CD4-positive, CD25-positive, alpha-beta regulatory T cell (primary cell): ENCODE data around the gene TTLL9. TPM values are rescaled to one million over a fixed set of nuclear protein-coding genes. Genes with fewer than 3 reads are reported as not detected.
A peak's percentile ranks its signal among the peaks of the same experiment; 100 is the strongest.

Experiments used
- ATAC-seq, 2 donors: fragments of 150-1000 bp; cut with Tn5 transposase; one replicate each; pipeline ENCODE4 v1.10.0; 2021; ENCODE audit warnings: low read depth in 2 of 2, moderate number of reproducible peaks in 2 of 2, moderate library complexity in 1 of 2
- DNase-seq, 3 donors: peaks; one replicate each; pipeline versions ENCODE4 v3.0.0 to v3.0.0-alpha.2; 2012 to 2022; ENCODE audit warnings: mixed read lengths in 1 of 3
- H3K27ac ChIP-seq: one replicate; pipeline ENCODE4 v1.7.0; 2013; ENCODE audit warnings: mild to moderate bottlenecking, low read length; ENCODE audit not compliant: insufficient read depth, poor library complexity, severe bottlenecking
- H3K27me3 ChIP-seq: one replicate; pipeline ENCODE4 v1.7.0; 2013; ENCODE audit warnings: low read length; ENCODE audit not compliant: control insufficient read depth, insufficient read depth
- H3K36me3 ChIP-seq: one replicate; pipeline ENCODE4 v1.7.0; 2013; ENCODE audit warnings: mild to moderate bottlenecking, low read length, moderate library complexity; ENCODE audit not compliant: control insufficient read depth, insufficient read depth
- H3K4me1 ChIP-seq: 2 replicates; pipeline ENCODE4 v1.7.0; 2013; ENCODE audit warnings: mild to moderate bottlenecking, low read length; ENCODE audit not compliant: insufficient read depth, control insufficient read depth, poor library complexity, severe bottlenecking
- H3K4me3 ChIP-seq: one replicate; pipeline ENCODE4 v1.7.0; 2013; ENCODE audit warnings: low read depth, mild to moderate bottlenecking, low read length, moderate library complexity
- H3K9me3 ChIP-seq, 2 experiments: 1 replicate in 1 of 2; 2 replicates in 1 of 2; pipeline ENCODE4 v1.7.0; 2013; ENCODE audit warnings: low read length in 2 of 2, mild to moderate bottlenecking in 1 of 2, moderate library complexity in 1 of 2; ENCODE audit not compliant: control insufficient read depth in 2 of 2
- H3K27ac Mint-ChIP-seq, 3 donors: one replicate each; pipeline ENCODE4 v1.8.0; 2020 to 2022; ENCODE audit warnings: mild to moderate bottlenecking in 3 of 3, mixed read lengths in 3 of 3, moderate library complexity in 2 of 3
- H3K27me3 Mint-ChIP-seq: one replicate; pipeline ENCODE4 v1.8.0; 2022; ENCODE audit warnings: mild to moderate bottlenecking, mixed read lengths
- H3K36me3 Mint-ChIP-seq: one replicate; pipeline ENCODE4 v1.8.0; 2020; ENCODE audit warnings: mixed read lengths
- H3K4me1 Mint-ChIP-seq, 4 donors: one replicate each; pipeline ENCODE4 v1.8.0; 2020 to 2022; ENCODE audit warnings: mixed read lengths in 4 of 4, mild to moderate bottlenecking in 1 of 4
- H3K4me3 Mint-ChIP-seq, 4 donors: one replicate each; pipeline ENCODE4 v1.8.0; 2020 to 2022; ENCODE audit warnings: mild to moderate bottlenecking in 4 of 4, mixed read lengths in 4 of 4, moderate library complexity in 3 of 4
- H3K9me3 Mint-ChIP-seq, 7 donors: one replicate each; pipeline ENCODE4 v1.8.0; 2020 to 2022; ENCODE audit warnings: mixed read lengths in 7 of 7, mild to moderate bottlenecking in 3 of 7, moderate library complexity in 2 of 7
- polyA plus RNA-seq, 4 donors: library from polyadenylated mRNA; unstranded; fragments of 300-500 nt; fragmentation: Illumina TruSeq; gene quantifications; one replicate each; pipeline ENCODE4 v1.2.3, GENCODE V29; 2021
- total RNA-seq: library from RNA; stranded (reverse); gene quantifications from one replicate; pipeline ENCODE4 v1.2.3, GENCODE V29; 2022

The TTLL9 gene
- total and polyA plus RNA-seq, 5 donors from 2014 or later: not detected

GRCh38 chr20:31870726-31871617, 538 bp downstream of the TTLL9 start:
- Mint-ChIP-seq H3K27ac (peak overlapping the region in 1 of 3 donors; percentile 23), H3K27me3 (peaks cover 72% of the 10 kb centered on the region), H3K4me1 (peaks cover 0 to 14% (median 2%) of the 10 kb centered on the region in 4 donors), H3K36me3 (no peaks in the 10 kb centered on the region), H3K4me3 (peak overlapping the region; percentile 5 to 81 (median 74)), H3K9me3 (peaks cover 0 to 2% (median 0%) of the 10 kb centered on the region in 7 donors)
- ATAC-seq (no peak), DNase-seq (no peak)
- Histone ChIP-seq H3K4me1 (peaks cover 19% of the 10 kb centered on the region), H3K27ac (no peak overlapping the region), H3K27me3 (peaks cover 28% of the 10 kb centered on the region), H3K36me3 (no peaks in the 10 kb centered on the region), H3K4me3 (no peak overlapping the region), H3K9me3 (no peaks in the 10 kb centered on the region)

- Histone ChIP-seq H3K27me3 (peaks cover 28% of the 10 kb centered on the region), H3K9me3 (no peaks in the 10 kb centered on the region), H3K27ac (no peak overlapping the region), H3K4me1 (peaks cover 19% of the 10 kb centered on the region), H3K36me3 (no peaks in the 10 kb centered on the region), H3K4me3 (no peak overlapping the region)
- peaks cover 76% of the 10 kb centered on the region for H3K27me3 Mint-ChIP-seq
- H3K36me3 Mint-ChIP-seq: no peaks in the 10 kb centered on the region
- peaks cover 0 to 2% (median 0%) of the 10 kb centered on the region in 7 donors for H3K9me3 Mint-ChIP-seq
- ATAC-seq (no peak), DNase-seq (no peak)
- no peak overlapping the region for H3K27ac Mint-ChIP-seq
- peak overlapping the region in 2 of 4 donors; percentile 5 to 75 for H3K4me3 Mint-ChIP-seq
- peaks cover 0 to 14% (median 2%) of the 10 kb centered on the region in 4 donors for H3K4me1 Mint-ChIP-seq
Observed at GRCh38 chr20:31871618-31871954, 1.2 kb downstream of the TTLL9 start.

GRCh38 chr20:31872406-31872805, 2.0 kb downstream of the TTLL9 start:
- Mint-ChIP-seq H3K36me3 (no peaks in the 10 kb centered on the region), H3K4me3 (no peak overlapping the region), H3K27me3 (peaks cover 75% of the 10 kb centered on the region), H3K4me1 (peaks cover 0 to 14% (median 2%) of the 10 kb centered on the region in 4 donors), H3K27ac (no peak overlapping the region), H3K9me3 (peaks cover 0 to 2% (median 0%) of the 10 kb centered on the region in 7 donors)
- peaks cover 19% of the 10 kb centered on the region for H3K4me1 ChIP-seq
- peaks cover 28% of the 10 kb centered on the region for H3K27me3 ChIP-seq
- H3K27ac ChIP-seq: no peak overlapping the region
- DNase-seq (no peak), ATAC-seq (no peak)
- H3K4me3 ChIP-seq: no peak overlapping the region
- H3K36me3 ChIP-seq: no peaks in the 10 kb centered on the region
- H3K9me3 ChIP-seq: no peaks in the 10 kb centered on the region

GRCh38 chr20:31875671-31876070, 5.2 kb downstream of the TTLL9 start:
- H3K36me3 Mint-ChIP-seq: no peaks in the 10 kb centered on the region
- H3K4me3 ChIP-seq: no peak overlapping the region
- H3K4me1 Mint-ChIP-seq: peaks cover 0 to 18% (median 8%) of the 10 kb centered on the region in 4 donors
- peaks cover 0 to 8% (median 0%) of the 10 kb centered on the region in 7 donors for H3K9me3 Mint-ChIP-seq
- peaks cover 79% of the 10 kb centered on the region for H3K27me3 Mint-ChIP-seq
- ATAC-seq (no peak), DNase-seq (no peak)
- peaks cover 16% of the 10 kb centered on the region for H3K4me1 ChIP-seq
- H3K27ac ChIP-seq: no peak overlapping the region
- no peaks in the 10 kb centered on the region for H3K9me3 ChIP-seq
- H3K36me3 ChIP-seq: no peaks in the 10 kb centered on the region
- peaks cover 30% of the 10 kb centered on the region for H3K27me3 ChIP-seq
- no peak overlapping the region for H3K27ac Mint-ChIP-seq
- H3K4me3 Mint-ChIP-seq: no peak overlapping the region

- peaks cover 63% of the 10 kb centered on the region for H3K27me3 Mint-ChIP-seq
- peak overlapping the region in 2 of 4 donors; percentile 28 to 89 for H3K4me3 Mint-ChIP-seq
- Histone ChIP-seq H3K27me3 (peaks cover 15% of the 10 kb centered on the region), H3K4me3 (no peak overlapping the region), H3K36me3 (no peaks in the 10 kb centered on the region), H3K27ac (no peak overlapping the region), H3K4me1 (peaks cover 10% of the 10 kb centered on the region), H3K9me3 (no peaks in the 10 kb centered on the region)
- ATAC-seq (no peak), DNase-seq (no peak)
- no peaks in the 10 kb centered on the region for H3K36me3 Mint-ChIP-seq
- H3K9me3 Mint-ChIP-seq: peaks cover 0 to 8% (median 0%) of the 10 kb centered on the region in 7 donors
- H3K27ac Mint-ChIP-seq: no peak overlapping the region
- H3K4me1 Mint-ChIP-seq: peaks cover 5 to 19% (median 10%) of the 10 kb centered on the region in 4 donors
Observed at GRCh38 chr20:31877684-31878083, 7.2 kb downstream of the TTLL9 start.

GRCh38 chr20:31879143-31879987, 8.9 kb downstream of the TTLL9 start:
- Histone ChIP-seq H3K9me3 (no peaks in the 10 kb centered on the region), H3K27ac (no peak overlapping the region), H3K4me1 (peaks cover 10% of the 10 kb centered on the region), H3K27me3 (peaks cover 11% of the 10 kb centered on the region), H3K36me3 (no peaks in the 10 kb centered on the region), H3K4me3 (peak overlapping the region; percentile 80)
- no peaks in the 10 kb centered on the region for H3K36me3 Mint-ChIP-seq
- H3K27ac Mint-ChIP-seq: peak overlapping the region in 2 of 3 donors; percentile 42 to 82
- peaks cover 59% of the 10 kb centered on the region for H3K27me3 Mint-ChIP-seq
- DNase-seq (peak; percentile 62 to 85 (median 67)), ATAC-seq (peak; percentile 67 to 77)
- peaks cover 5 to 19% (median 10%) of the 10 kb centered on the region in 4 donors for H3K4me1 Mint-ChIP-seq
- peaks cover 0 to 8% (median 0%) of the 10 kb centered on the region in 7 donors for H3K9me3 Mint-ChIP-seq
- H3K4me3 Mint-ChIP-seq: peak overlapping the region; percentile 89 to 98 (median 92)

- Mint-ChIP-seq H3K9me3 (peaks cover 0 to 10% (median 0%) of the 10 kb centered on the region in 7 donors), H3K4me3 (peak overlapping the region in 2 of 4 donors; percentile 4 to 89), H3K27ac (no peak overlapping the region), H3K4me1 (peaks cover 5 to 19% (median 10%) of the 10 kb centered on the region in 4 donors), H3K27me3 (peaks cover 57% of the 10 kb centered on the region), H3K36me3 (no peaks in the 10 kb centered on the region)
- peaks cover 18% of the 10 kb centered on the region for H3K27me3 ChIP-seq
- H3K27ac ChIP-seq: no peak overlapping the region
- DNase-seq: no peak
- H3K36me3 ChIP-seq: no peaks in the 10 kb centered on the region
- no peak for ATAC-seq
- H3K4me3 ChIP-seq: no peak overlapping the region
- no peaks in the 10 kb centered on the region for H3K9me3 ChIP-seq
- H3K4me1 ChIP-seq: peaks cover 10% of the 10 kb centered on the region
Observed at GRCh38 chr20:31881945-31882344, 11.5 kb downstream of the TTLL9 start.
